ENCODE results near the gene GOLGB1.

DNA sequence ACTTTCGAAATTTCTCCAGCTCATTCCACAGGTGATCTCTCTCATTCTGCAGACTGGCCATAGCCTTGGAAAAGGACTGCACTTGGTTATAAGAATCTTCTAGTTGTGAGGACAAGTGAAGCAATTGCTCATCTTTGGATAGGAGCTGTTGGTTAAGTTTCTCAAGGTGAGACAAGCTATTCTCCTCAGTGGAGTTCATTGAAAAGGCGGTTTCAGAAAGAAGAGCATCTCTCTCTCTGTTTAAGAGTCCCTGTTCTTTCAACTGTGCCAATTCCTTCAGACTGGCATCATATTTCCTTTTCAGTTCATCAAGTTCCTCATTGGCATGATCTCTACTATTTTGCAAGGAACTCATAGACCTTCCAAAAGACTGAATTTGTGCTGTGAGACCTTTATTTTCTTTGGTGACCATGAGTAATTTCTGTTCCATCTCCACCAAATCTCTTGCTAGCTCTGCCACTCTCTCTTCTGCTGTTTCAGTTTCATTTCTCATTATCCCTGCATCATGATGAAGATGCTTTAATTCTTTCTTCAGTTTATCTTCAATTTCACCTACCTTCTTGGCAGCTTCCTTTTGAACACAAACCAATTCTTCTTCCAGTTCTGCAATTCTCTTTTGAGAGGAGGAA is 58.6 kb downstream of the GOLGB1 start:
- TF ChIP-seq, protein P1, sequence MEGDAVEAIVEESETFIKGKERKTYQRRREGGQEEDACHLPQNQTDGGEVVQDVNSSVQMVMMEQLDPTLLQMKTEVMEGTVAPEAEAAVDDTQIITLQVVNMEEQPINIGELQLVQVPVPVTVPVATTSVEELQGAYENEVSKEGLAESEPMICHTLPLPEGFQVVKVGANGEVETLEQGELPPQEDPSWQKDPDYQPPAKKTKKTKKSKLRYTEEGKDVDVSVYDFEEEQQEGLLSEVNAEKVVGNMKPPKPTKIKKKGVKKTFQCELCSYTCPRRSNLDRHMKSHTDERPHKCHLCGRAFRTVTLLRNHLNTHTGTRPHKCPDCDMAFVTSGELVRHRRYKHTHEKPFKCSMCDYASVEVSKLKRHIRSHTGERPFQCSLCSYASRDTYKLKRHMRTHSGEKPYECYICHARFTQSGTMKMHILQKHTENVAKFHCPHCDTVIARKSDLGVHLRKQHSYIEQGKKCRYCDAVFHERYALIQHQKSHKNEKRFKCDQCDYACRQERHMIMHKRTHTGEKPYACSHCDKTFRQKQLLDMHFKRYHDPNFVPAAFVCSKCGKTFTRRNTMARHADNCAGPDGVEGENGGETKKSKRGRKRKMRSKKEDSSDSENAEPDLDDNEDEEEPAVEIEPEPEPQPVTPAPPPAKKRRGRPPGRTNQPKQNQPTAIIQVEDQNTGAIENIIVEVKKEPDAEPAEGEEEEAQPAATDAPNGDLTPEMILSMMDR (IDR thresholded peaks at IDR 0.05), result no peak
- no peak for TF ChIP-seq ZFX (IDR thresholded peaks at IDR 0.05; ENCODE audit: borderline replicate concordance)

All from 22Rv1 (cell line).